ENCODE results near the gene PRSS8.
"Not testable (repeated sequence)": the region's sequence is repeated elsewhere in the genome, so short reads cannot be mapped to it uniquely, and the experiment has no call there.

Gene PRSS8

GRCh38 chr16:31135535-31136286 is at the start of gene PRSS8:
Gene PRSS8 (minus strand): TSS chr16:31135727. CDS start chr16:31135498, 229 bp downstream.
- FAIRE-seq, result no peak

- no peak for FAIRE-seq
These were observed 49.4 kb upstream of the PRSS8 start for GRCh38 chr16:31184888-31185287.

DNA sequence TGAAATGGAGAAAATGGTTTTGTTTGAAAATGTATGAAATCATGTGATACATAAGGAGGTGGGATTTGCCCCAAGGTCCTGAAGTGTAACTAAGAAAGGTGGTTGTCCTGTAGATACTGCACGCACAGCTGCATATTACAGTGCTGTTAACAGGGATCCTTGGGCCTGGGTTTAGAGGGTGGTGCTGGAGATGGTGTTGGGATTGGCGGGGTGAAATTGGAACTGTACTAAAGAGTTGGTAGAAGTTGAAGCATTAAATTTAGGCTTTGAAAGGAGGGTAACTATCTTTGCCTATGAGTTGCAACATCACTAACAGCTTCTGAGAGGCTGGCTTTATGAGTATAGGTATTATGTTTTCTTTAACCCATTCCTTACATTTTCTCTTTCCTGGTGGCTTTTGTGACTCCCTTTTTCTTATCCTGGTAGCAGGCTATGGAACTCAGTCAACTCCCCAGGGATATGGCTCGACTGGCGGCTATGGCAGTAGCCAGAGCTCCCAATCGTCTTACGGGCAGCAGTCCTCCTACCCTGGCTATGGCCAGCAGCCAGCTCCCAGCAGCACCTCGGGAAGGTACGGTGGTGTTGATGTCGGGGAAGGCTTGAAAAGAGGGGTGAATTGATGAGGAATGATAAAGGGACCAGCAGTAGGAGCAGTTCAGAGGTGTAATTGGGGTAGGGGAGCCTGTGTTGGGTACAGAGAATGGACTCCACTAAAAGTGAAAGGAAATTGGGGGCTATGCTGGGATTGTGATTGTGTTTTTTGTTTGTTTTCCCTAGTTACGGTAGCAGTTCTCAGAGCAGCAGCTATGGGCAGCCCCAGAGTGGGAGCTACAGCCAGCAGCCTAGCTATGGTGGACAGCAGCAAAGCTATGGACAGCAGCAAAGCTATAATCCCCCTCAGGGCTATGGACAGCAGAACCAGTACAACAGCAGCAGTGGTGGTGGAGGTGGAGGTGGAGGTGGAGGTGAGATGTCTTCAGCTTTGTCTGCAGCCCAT is 48.2 kb upstream of the PRSS8 start:
- FAIRE-seq, result no peak

- FAIRE-seq, result no peak
These were observed 46.9 kb upstream of the PRSS8 start for GRCh38 chr16:31182391-31182790.

DNA sequence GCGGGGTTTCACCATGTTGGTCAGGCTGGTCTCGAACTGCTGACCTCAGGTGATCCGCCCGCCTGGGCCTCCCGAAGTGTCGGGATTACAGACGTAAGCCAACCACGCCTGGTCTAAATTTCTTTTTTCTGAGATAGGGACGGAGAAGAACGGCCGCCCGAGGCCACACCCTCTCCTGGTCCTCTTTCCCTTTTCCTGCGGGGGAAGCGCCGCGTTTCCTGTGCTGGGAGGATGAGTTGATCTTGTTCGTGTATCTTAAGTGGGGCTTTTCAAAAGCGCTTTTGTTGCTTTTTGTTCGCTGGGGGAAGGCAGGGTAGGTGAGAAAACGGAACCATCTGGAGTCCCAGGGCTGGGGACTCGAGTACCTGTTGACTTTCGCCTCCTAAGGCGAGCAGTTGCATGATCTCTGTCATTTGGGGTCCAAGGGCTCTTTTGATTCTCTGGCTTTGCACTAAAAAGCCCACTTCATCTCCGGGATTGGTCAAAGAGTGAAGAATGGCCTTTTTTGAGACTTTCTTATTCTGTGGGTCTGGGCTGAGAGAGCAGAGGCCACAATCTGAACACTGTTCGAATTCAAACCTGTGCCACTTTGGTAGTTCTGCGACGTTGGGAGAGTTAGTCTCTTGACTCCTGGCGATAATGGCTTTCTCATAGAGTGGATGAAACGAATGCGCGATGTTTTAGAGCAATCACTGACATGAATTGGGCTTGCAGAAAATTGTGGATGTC is 45.7 kb upstream of the PRSS8 start:
- no peak for FAIRE-seq

DNA sequence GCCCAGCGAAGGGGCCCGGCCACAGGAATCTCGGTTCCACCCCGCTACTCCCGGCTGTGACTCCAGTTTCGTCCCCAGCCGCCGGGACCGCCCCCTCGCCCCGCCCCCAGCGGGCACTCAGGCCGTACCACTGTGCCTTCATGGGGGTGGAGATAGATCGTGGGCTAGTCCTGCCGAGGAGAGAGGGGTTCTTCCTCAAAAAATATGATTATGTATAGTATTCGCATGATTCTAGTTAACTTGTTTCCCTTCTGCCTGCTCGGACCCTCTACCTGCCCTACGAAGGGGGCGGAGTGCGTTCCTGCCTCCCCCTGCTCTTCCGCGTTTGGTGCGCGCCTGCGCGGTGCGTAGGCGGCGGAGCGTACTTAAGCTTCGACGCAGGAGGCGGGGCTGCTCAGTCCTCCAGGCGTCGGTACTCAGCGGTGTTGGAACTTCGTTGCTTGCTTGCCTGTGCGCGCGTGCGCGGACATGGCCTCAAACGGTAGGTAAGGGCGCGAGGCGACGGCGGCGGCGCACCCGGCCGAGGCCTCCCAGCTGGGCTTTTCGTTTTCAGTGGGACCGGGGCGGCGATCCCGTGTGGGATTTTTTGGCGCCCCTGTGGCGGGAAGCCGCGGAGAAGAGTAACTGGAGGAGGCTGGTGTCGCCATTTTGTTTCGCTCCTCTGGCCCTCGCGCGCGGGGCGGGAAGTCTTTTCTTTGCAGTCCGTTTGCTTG is 44.4 kb upstream of the PRSS8 start, which contains the start of gene FUS:
FUS (plus strand) TSS at position 393 of the 713 bp plus-strand sequence; CDS start at position 469, 76 bp downstream.
- no peak for FAIRE-seq

DNA sequence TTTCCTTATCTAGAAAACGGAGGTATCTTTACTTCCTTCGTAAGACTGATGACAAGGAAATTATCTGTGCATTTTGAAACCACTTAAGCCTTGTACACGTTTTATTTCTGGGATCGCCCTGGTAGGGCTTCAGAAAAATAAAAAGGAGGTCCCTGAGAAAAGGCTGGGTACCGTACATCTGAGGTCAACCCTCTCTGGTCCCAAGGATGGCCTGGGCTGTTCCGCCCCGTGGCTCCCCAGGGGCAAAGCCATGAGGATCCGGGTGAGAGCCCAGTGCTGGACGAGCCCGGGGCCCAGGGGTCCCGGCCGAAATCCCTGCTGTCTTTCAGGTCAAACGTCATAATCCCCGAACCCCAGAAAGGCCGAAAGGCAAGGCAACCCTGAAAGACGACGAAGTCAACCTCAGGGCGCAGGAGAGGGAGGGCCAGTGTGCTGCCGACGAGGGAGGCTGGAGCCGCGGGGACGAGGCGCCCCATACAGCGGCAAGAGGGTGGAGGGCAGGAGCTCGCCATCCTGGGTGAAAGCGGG is 43.8 kb upstream of the PRSS8 start:
- no peak for FAIRE-seq

- FAIRE-seq, result no peak
These were observed 41.6 kb upstream of the PRSS8 start for GRCh38 chr16:31177136-31177535.

DNA sequence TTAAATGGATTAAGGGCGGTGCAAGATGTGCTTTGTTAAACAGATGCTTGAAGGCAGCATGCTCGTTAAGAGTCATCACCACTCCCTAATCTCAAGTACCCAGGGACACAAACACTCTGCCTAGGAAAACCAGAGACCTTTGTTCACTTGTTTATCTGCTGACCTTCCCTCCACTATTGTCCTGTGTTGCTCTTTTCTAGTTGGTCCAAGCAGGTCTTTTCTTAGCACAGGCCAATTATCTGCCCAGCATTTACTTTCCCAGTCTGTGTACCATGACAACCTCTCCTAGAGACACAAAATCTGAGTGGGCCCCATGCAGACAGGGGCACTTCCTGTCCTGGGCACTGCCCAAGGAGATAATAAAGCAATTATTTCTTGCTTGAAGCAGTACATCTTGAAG is 34.5 kb upstream of the PRSS8 start:
- FAIRE-seq, result not testable (repeated sequence)

GRCh38 chr16:31168848-31169247 is 33.3 kb upstream of the PRSS8 start:
- FAIRE-seq, result no peak

GRCh38 chr16:31167315-31167714 is 31.8 kb upstream of the PRSS8 start:
- no peak for FAIRE-seq

DNA sequence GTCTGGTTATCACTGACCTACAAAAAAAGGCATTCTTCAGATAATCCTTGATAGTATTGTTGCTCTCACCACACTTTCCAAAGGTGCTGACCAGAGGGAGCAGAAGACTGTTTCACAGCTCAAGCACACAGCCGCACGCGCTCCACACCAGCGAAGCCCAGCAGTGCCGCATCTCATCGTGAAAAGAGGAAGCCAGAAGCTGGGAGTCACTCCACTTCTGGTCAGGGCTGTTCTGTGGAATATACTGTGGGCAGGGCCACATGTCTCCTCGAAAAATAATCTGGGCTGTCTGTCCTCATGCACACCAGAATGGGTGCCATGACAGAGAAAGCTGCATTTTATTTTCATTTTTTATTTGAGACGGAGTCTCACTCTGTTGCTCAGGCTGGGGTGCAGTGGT is 21.6 kb upstream of the PRSS8 start:
- no peak for FAIRE-seq

- not testable (repeated sequence) for FAIRE-seq
These were observed 15.4 kb upstream of the PRSS8 start for GRCh38 chr16:31150976-31151375.

GRCh38 chr16:31149894-31150890 is 14.7 kb upstream of the PRSS8 start, which contains the start of gene PRSS36:
Gene PRSS36 (minus strand): TSS chr16:31150066. CDS start chr16:31150035, 31 bp downstream.
- no peak for FAIRE-seq

- FAIRE-seq, result no peak
These were observed 13.8 kb upstream of the PRSS8 start for GRCh38 chr16:31149332-31149731.

DNA sequence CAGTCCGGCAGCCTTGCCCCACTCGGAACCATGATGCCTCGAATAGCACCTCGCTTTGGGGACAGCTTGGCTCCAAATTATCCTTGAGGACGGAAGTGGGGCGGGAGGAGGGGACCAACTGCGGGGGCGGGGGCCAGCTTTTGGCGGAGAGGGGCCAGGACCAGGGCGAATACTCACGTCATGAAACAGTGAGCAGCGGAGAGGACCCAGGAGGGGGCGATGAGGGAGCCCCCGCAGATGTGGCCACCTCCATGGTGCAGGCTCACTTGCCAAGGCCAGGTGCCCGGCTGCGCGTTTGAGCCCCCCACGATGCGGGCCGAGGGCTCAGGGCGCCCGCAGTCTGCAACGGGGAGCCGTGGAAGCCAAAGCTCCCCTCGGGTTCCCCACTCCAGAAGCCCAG is 13.4 kb upstream of the PRSS8 start:
- FAIRE-seq, result no peak

DNA sequence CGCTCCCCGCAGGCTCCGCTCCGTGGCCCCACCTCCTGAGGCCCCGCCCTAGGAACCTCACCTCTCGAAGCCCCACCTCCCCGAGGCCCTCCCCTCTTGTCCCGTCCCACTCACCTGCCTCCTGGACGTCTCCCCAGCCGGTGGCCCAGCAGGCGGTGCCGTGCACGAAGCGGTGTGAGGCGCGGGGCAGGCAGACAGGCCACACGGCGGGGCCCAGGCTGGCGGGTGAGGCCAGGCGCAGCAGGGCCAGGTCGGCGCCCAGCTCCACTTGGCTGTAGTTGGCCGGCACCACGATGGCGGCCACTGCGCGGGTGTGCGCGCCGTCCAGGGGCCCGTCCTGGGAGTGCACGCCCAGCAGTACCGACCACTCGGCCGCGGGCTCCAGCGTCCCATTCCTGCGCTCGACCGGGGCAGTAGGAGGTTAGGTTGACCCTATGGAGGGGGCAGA is 12.8 kb upstream of the PRSS8 start:
- FAIRE-seq, result no peak

DNA sequence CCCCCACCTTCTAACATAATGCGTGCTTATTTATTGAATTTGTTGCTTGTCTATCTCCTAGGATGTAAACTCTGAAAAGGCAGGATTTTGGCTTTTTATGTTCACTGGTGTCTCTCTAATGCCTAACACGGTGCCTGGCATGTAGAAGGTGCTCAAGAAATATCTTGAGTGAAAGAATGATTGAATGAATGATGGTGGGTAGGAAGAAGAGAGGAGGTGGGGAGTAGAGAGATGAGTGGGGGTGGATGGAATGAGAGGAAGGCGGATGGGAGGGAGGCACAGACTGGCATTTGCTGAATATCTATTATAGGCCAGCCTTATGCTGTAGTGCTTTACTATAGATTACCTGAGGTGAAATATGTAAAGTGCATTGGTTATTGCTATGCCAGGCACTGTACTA is 12.0 kb upstream of the PRSS8 start:
- FAIRE-seq, result no peak

DNA sequence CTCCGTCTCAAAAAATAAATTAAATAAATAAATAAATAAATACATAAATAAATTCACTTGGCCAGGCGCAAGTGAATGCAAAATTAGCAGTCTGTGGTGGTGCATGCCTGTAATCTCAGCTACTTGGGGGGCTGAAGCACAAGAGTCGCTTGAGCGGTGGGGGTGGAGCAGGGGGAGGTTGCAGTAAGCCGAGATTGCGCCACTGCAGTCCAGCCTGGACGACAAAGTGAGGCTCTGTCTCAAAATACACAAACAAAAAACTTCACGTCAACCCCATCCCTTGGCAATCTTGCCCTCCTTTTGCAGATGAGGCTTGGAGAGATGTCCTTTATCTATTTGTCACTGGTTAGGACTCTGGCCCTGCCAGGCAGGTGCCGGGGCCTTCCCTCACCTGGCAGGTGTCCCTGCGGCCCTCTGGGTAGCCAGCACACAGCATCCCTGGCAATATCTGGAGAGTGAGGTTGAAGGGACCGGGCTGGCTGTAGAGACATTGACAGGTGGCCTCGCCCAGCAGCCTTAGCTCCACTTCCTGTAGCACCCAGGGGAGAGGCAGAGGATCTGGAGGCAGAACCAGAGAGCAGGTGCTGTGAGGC is 10.0 kb upstream of the PRSS8 start:
- FAIRE-seq, result no peak

- FAIRE-seq, result not testable (repeated sequence)
These were observed 8.9 kb upstream of the PRSS8 start for GRCh38 chr16:31144418-31144817.

All from islet of Langerhans (tissue), 1 donor.